ENCODE data around the gene SLC38A2. TPM values are rescaled to one million over a fixed set of nuclear protein-coding genes. Genes with fewer than 3 reads are reported as not detected.

The SLC38A2 gene
- total and polyA plus RNA-seq, 4 donors, result 75.0 to 258 (median 128) TPM

DNA sequence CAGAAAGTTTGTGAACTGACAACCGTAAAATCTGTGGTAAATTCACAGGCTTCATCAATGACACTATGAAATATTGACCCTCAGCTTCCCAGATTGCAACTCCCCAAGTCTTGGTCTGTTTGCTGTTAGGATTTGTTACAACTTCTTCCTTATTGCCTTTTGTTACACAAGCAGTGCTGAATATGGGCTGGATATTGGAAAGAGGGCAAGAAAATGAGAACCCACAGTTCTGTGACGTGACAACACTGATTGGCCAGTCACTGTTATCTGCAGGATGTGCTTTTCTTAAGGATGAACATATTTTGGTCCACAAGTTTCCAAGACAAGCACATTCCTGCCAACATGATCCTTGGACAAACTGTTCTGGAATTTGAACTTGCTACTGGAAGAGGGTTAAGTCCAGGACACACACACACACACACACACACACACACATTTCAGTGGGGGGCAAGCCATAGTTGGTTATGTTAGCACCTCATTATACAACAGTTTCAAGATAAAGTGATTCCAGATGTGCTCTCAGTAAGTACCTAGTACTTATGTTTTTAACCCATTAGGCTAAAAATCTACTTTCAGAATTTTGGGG is 16.6 kb upstream of the SLC38A2 start:
- H3K9ac ChIP-seq (ENCODE audit: insufficient read depth in 1 of 2, low read length in 2 of 2), result no peak overlapping the region
- no peak overlapping the region for H3K4me3 ChIP-seq
- H3K36me3 ChIP-seq (ENCODE audit: control insufficient read depth in 4 of 4, insufficient read depth in 4 of 4, low read length in 4 of 4), result no peaks in the 10 kb centered on the region
- H3K27me3 ChIP-seq (ENCODE audit: control insufficient read depth in 3 of 3, insufficient read depth in 3 of 3, low read length in 2 of 3), result no peaks in the 10 kb centered on the region
- 71 to 84% methylated on average over 2 of the region's 2 CpGs for WGBS, 2 donors
- TF ChIP-seq, protein P1, sequence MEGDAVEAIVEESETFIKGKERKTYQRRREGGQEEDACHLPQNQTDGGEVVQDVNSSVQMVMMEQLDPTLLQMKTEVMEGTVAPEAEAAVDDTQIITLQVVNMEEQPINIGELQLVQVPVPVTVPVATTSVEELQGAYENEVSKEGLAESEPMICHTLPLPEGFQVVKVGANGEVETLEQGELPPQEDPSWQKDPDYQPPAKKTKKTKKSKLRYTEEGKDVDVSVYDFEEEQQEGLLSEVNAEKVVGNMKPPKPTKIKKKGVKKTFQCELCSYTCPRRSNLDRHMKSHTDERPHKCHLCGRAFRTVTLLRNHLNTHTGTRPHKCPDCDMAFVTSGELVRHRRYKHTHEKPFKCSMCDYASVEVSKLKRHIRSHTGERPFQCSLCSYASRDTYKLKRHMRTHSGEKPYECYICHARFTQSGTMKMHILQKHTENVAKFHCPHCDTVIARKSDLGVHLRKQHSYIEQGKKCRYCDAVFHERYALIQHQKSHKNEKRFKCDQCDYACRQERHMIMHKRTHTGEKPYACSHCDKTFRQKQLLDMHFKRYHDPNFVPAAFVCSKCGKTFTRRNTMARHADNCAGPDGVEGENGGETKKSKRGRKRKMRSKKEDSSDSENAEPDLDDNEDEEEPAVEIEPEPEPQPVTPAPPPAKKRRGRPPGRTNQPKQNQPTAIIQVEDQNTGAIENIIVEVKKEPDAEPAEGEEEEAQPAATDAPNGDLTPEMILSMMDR (IDR thresholded peaks at IDR 0.05; ENCODE audit: control extremely low read depth, extremely low read depth), result no peak
- H3K27ac ChIP-seq (ENCODE audit: low read depth in 1 of 2, low read length in 1 of 2), result peak overlapping the region in 1 of 2 donors; percentile 33
- ATAC-seq (ENCODE audit: insufficient read depth, low FRiP score) (peak; percentile 22), DNase-seq (peak; percentile 86 to 93 (median 89))
- H3K4me1 ChIP-seq (ENCODE audit: control insufficient read depth in 5 of 5, insufficient read depth in 5 of 5, low read length in 5 of 5), result peaks cover 8 to 82% (median 17%) of the 10 kb centered on the region in 5 donors
- H3K9me3 ChIP-seq (ENCODE audit: control insufficient read depth in 4 of 4, insufficient read depth in 3 of 4, low read length in 3 of 4), result peaks cover 0 to 2% (median 0%) of the 10 kb centered on the region in 4 donors

DNA sequence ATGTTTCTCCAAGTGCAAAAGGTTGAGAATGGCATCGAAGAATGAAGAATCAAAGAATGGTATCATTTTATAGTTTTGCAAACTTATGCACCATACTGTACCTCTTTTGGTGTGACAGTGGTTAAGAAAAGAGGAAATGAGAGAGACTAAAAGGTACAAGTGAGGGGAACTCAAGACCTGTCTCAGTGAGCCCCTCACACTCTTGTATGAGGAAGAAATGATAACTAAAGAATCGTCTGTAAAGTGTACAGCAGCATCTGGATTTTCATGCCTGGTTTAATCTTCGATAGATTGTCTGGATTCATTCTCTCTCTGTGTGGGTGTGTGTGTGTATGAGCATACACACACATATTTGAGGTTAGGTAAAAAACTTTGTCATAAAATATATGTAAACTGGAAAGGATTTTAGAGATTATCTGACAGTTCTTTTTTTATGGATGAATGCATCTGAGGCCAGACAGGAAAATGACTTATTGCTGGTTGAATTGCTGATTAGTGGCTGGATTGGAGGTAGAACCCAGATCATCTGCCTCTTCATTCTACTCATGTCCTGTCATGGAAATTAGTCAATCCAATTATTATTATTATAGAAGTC is 16.0 kb upstream of the SLC38A2 start:
- DNase-seq, result no peak
- peaks cover 0 to 2% (median 0%) of the 10 kb centered on the region in 4 donors for H3K9me3 ChIP-seq (ENCODE audit: control insufficient read depth in 4 of 4, insufficient read depth in 3 of 4, low read length in 3 of 4)
- H3K4me3 ChIP-seq, result no peak overlapping the region
- TF ChIP-seq, protein P1 (IDR thresholded peaks at IDR 0.05; ENCODE audit: control extremely low read depth, extremely low read depth), result no peak
- ATAC-seq (ENCODE audit: insufficient read depth, low FRiP score), result no peak
- no peak overlapping the region for H3K9ac ChIP-seq (ENCODE audit: insufficient read depth in 1 of 2, low read length in 2 of 2)
- WGBS, 2 donors, result 59 to 69% methylated on average over 3 of the region's 3 CpGs
- peak overlapping the region in 1 of 2 donors; percentile 33 for H3K27ac ChIP-seq (ENCODE audit: low read depth in 1 of 2, low read length in 1 of 2)
- H3K4me1 ChIP-seq (ENCODE audit: control insufficient read depth in 5 of 5, insufficient read depth in 5 of 5, low read length in 5 of 5), result peaks cover 8 to 84% (median 17%) of the 10 kb centered on the region in 5 donors
- no peaks in the 10 kb centered on the region for H3K36me3 ChIP-seq (ENCODE audit: control insufficient read depth in 4 of 4, insufficient read depth in 4 of 4, low read length in 4 of 4)
- no peaks in the 10 kb centered on the region for H3K27me3 ChIP-seq (ENCODE audit: control insufficient read depth in 3 of 3, insufficient read depth in 3 of 3, low read length in 2 of 3)

DNA sequence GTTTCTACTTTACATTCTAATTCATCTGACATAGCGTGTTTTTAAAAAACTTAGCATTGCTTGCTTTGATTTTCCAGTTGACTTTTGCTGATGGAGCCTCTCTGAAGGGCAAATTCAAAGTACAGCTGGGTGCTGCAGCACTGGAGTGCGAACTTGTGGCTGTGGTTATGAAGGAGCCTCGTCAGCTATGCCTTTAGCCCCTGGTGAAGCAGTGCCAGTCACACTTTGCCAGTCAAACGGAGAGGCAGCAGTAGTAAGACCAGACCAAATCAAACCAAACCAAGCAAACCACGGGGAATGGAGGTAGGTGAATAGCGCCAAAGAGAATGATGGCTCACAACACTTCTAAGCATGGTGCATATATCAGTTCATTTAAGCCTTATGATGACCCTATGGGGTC is 15.1 kb upstream of the SLC38A2 start:
- no peak overlapping the region for H3K4me3 ChIP-seq
- 75 to 82% methylated on average over 6 of the region's 6 CpGs for WGBS, 2 donors
- no peak overlapping the region for H3K27ac ChIP-seq (ENCODE audit: low read depth in 1 of 2, low read length in 1 of 2)
- ATAC-seq (ENCODE audit: insufficient read depth, low FRiP score), result no peak
- TF ChIP-seq, protein P1 (IDR thresholded peaks at IDR 0.05; ENCODE audit: control extremely low read depth, extremely low read depth), result no peak
- no peak for DNase-seq
- H3K36me3 ChIP-seq (ENCODE audit: control insufficient read depth in 4 of 4, insufficient read depth in 4 of 4, low read length in 4 of 4), result no peaks in the 10 kb centered on the region
- H3K9ac ChIP-seq (ENCODE audit: insufficient read depth in 1 of 2, low read length in 2 of 2), result no peak overlapping the region
- H3K4me1 ChIP-seq (ENCODE audit: control insufficient read depth in 5 of 5, insufficient read depth in 5 of 5, low read length in 5 of 5), result peaks cover 7 to 80% (median 17%) of the 10 kb centered on the region in 5 donors
- no peaks in the 10 kb centered on the region for H3K27me3 ChIP-seq (ENCODE audit: control insufficient read depth in 3 of 3, insufficient read depth in 3 of 3, low read length in 2 of 3)
- H3K9me3 ChIP-seq (ENCODE audit: control insufficient read depth in 4 of 4, insufficient read depth in 3 of 4, low read length in 3 of 4), result peaks cover 0 to 2% (median 0%) of the 10 kb centered on the region in 4 donors

All from lung (tissue), 12 donors.